ENCODE measurements around the gene RFPL1. TPM values are rescaled to one million over a fixed set of nuclear protein-coding genes. Genes with fewer than 3 reads are reported as not detected.

Gene RFPL1
- total RNA-seq, 1 experiment from 2014 or later: not detected

GRCh38 chr22:29476116-29476515 lies 37.7 kb downstream of the RFPL1 start:
- H3K27me3 ChIP-seq (ENCODE audit: insufficient read depth, low read depth): no peaks in the 10 kb centered on the region
- H3K27ac ChIP-seq: no peak overlapping the region
- H3K9me3 ChIP-seq (ENCODE audit: insufficient read depth, low read depth): no peaks in the 10 kb centered on the region
- no peaks in the 10 kb centered on the region for H4K20me1 ChIP-seq (ENCODE audit: insufficient read depth)
- H3K4me1 ChIP-seq (replicated peaks; ENCODE audit: insufficient read depth): no peaks in the 10 kb centered on the region
- ChIA-PET CTCF (no interaction called here), POLR2A (ENCODE audit: unreplicated experiment) (no interaction called here)
- BruUV-seq (replicated peaks): no TSS peak
- DNase-seq: no peak
- no peak overlapping the region for H2AFZ ChIP-seq
- intact Hi-C loops (cut with micrococcal nuclease; ENCODE audit: unreplicated experiment): no loop called here
- no peak overlapping the region for H3K4me2 ChIP-seq
- H3K9me2 ChIP-seq (ENCODE audit: insufficient read depth): no peaks in the 10 kb centered on the region
- H3F3A ChIP-seq (ENCODE audit: insufficient read depth, low read depth): no peaks in the 10 kb centered on the region
- TF ChIP-seq CTCF (conservative IDR thresholded peaks at IDR 0.05) (no peak), EZH2 (IDR thresholded peaks at IDR 0.05; ENCODE audit: low read depth) (no peak)
- no peaks in the 10 kb centered on the region for H3K79me2 ChIP-seq (ENCODE audit: low read depth)
- no peaks in the 10 kb centered on the region for H3K36me3 ChIP-seq (ENCODE audit: low read depth)
- no peak overlapping the region for H3K4me3 ChIP-seq

GRCh38 chr22:29477723-29478318 lies 39.4 kb downstream of the RFPL1 start:
- Histone ChIP-seq H3K9me2 (ENCODE audit: insufficient read depth) (no peaks in the 10 kb centered on the region), H3K9me3 (ENCODE audit: insufficient read depth, low read depth) (no peaks in the 10 kb centered on the region), H3K27me3 (ENCODE audit: insufficient read depth, low read depth) (no peaks in the 10 kb centered on the region), H3K4me1 (replicated peaks; ENCODE audit: insufficient read depth) (peaks cover 8% of the 10 kb centered on the region; the same call in 1 of the 2 replicates), H3K36me3 (ENCODE audit: low read depth) (no peaks in the 10 kb centered on the region), H3K27ac (no peak overlapping the region), H4K20me1 (ENCODE audit: insufficient read depth) (no peaks in the 10 kb centered on the region), H3K4me3 (no peak overlapping the region), H3K79me2 (ENCODE audit: low read depth) (no peaks in the 10 kb centered on the region), H3F3A (ENCODE audit: insufficient read depth, low read depth) (no peaks in the 10 kb centered on the region), H3K4me2 (peak overlapping the region; percentile 10; the same call in 1 of the 2 replicates), H2AFZ (no peak overlapping the region)
- ChIA-PET POLR2A (ENCODE audit: unreplicated experiment) (no interaction called here), CTCF (no interaction called here)
- intact Hi-C loops (cut with micrococcal nuclease; ENCODE audit: unreplicated experiment): no loop called here
- TF ChIP-seq EZH2 (IDR thresholded peaks at IDR 0.05; ENCODE audit: low read depth) (no peak), CTCF (conservative IDR thresholded peaks at IDR 0.05) (no peak)
- BruUV-seq (replicated peaks): no TSS peak
- no peak for DNase-seq

- no peaks in the 10 kb centered on the region for H3K9me2 ChIP-seq (ENCODE audit: insufficient read depth)
- H3F3A ChIP-seq (ENCODE audit: insufficient read depth, low read depth): no peaks in the 10 kb centered on the region
- H3K4me1 ChIP-seq (replicated peaks; ENCODE audit: insufficient read depth): peaks cover 8% of the 10 kb centered on the region; the same call in 1 of the 2 replicates
- H3K9me3 ChIP-seq (ENCODE audit: insufficient read depth, low read depth): no peaks in the 10 kb centered on the region
- intact Hi-C loops (cut with micrococcal nuclease; ENCODE audit: unreplicated experiment): no loop called here
- H4K20me1 ChIP-seq (ENCODE audit: insufficient read depth): no peaks in the 10 kb centered on the region
- no peak overlapping the region for H2AFZ ChIP-seq
- no peaks in the 10 kb centered on the region for H3K36me3 ChIP-seq (ENCODE audit: low read depth)
- no peak overlapping the region for H3K4me3 ChIP-seq
- ChIA-PET CTCF (no interaction called here), POLR2A (ENCODE audit: unreplicated experiment) (no interaction called here)
- H3K27me3 ChIP-seq (ENCODE audit: insufficient read depth, low read depth): no peaks in the 10 kb centered on the region
- no peaks in the 10 kb centered on the region for H3K79me2 ChIP-seq (ENCODE audit: low read depth)
- no peak overlapping the region for H3K27ac ChIP-seq
- TF ChIP-seq EZH2 (IDR thresholded peaks at IDR 0.05; ENCODE audit: low read depth) (no peak), CTCF (conservative IDR thresholded peaks at IDR 0.05) (no peak)
- DNase-seq: no peak
- BruUV-seq (replicated peaks): no TSS peak
- peak overlapping the region; percentile 10; the same call in 1 of the 2 replicates for H3K4me2 ChIP-seq
Measured at GRCh38 chr22:29478326-29479276, 40.2 kb downstream of the RFPL1 start.

All from PC-9 (cell line).